GM19452 (cell line): Measurements from ENCODE around the gene VWF.
"Not testable (repeated sequence)": the region's sequence is repeated elsewhere in the genome, so short reads cannot be mapped to it uniquely, and the experiment has no call there.

Experiments used
- ATAC-seq: cut with Tn5 transposase; IDR thresholded peaks from one replicate; pipeline ENCODE4 v1.9.1; 2021; ENCODE audit not compliant: unreplicated experiment

Gene VWF

GRCh38 chr12:6146509-6146908 is 22.0 kb upstream of the VWF start:
- no peak for ATAC-seq

- ATAC-seq, result no peak
Measured at GRCh38 chr12:6145564-6145963, 21.1 kb upstream of the VWF start.

GRCh38 chr12:6143303-6143675 is 18.8 kb upstream of the VWF start:
- ATAC-seq, result no peak

- ATAC-seq, result not testable (repeated sequence)
Measured at GRCh38 chr12:6142368-6143302, 18.2 kb upstream of the VWF start.

- ATAC-seq, result not testable (repeated sequence)
Measured at GRCh38 chr12:6141731-6142367, 17.4 kb upstream of the VWF start.

- no peak for ATAC-seq
Measured at GRCh38 chr12:6140651-6141447, 16.4 kb upstream of the VWF start.

- no peak for ATAC-seq
Measured at GRCh38 chr12:6135071-6135470, 10.6 kb upstream of the VWF start.

GRCh38 chr12:6133642-6134041 is 9.2 kb upstream of the VWF start:
- no peak for ATAC-seq

GRCh38 chr12:6132496-6132895 is 8.0 kb upstream of the VWF start:
- ATAC-seq, result no peak

GRCh38 chr12:6125310-6125608 is 789 bp upstream of the VWF start:
- ATAC-seq, result no peak

GRCh38 chr12:6123258-6123657 is 1.2 kb downstream of the VWF start:
- no peak for ATAC-seq

- no peak for ATAC-seq
Measured at GRCh38 chr12:6122201-6122600, 2.3 kb downstream of the VWF start.

- no peak for ATAC-seq
Measured at GRCh38 chr12:6120796-6121473, 3.5 kb downstream of the VWF start.

GRCh38 chr12:6118891-6119568 is 5.4 kb downstream of the VWF start:
- ATAC-seq, result no peak

GRCh38 chr12:6116471-6117021 is 7.9 kb downstream of the VWF start:
- ATAC-seq, result no peak

- no peak for ATAC-seq
Measured at GRCh38 chr12:6115389-6115788, 9.1 kb downstream of the VWF start.

- ATAC-seq, result no peak
Measured at GRCh38 chr12:6114476-6114870, 10.0 kb downstream of the VWF start.

GRCh38 chr12:6113691-6114475 is 10.6 kb downstream of the VWF start:
- ATAC-seq, result no peak

- ATAC-seq, result no peak
Measured at GRCh38 chr12:6112004-6112403, 12.5 kb downstream of the VWF start.

- ATAC-seq, result no peak
Measured at GRCh38 chr12:6110006-6110405, 14.5 kb downstream of the VWF start.
